Neural progenitor cell (in vitro differentiated cells): Measurements from ENCODE around the gene HPD.

Source experiments
- EZH2 ChIP-seq: fragments of 200-600 bp; sonication (generic); IDR thresholded peaks from 2 replicates; pipeline ENCODE4 v1.6.1; 2017; ENCODE audit warnings: antibody characterized with exemption, mild to moderate bottlenecking, moderate library complexity
- TF ChIP-seq, protein P1 (sequence below): fragments of 200-600 bp; sonication (generic); IDR thresholded peaks from 2 replicates; pipeline ENCODE4 v1.5.1; 2017; ENCODE audit warnings: antibody characterized with exemption, mild to moderate bottlenecking

GRCh38 chr12:121808623-121809022 lies 50.0 kb downstream of the HPD start:
- TF ChIP-seq, protein P1, sequence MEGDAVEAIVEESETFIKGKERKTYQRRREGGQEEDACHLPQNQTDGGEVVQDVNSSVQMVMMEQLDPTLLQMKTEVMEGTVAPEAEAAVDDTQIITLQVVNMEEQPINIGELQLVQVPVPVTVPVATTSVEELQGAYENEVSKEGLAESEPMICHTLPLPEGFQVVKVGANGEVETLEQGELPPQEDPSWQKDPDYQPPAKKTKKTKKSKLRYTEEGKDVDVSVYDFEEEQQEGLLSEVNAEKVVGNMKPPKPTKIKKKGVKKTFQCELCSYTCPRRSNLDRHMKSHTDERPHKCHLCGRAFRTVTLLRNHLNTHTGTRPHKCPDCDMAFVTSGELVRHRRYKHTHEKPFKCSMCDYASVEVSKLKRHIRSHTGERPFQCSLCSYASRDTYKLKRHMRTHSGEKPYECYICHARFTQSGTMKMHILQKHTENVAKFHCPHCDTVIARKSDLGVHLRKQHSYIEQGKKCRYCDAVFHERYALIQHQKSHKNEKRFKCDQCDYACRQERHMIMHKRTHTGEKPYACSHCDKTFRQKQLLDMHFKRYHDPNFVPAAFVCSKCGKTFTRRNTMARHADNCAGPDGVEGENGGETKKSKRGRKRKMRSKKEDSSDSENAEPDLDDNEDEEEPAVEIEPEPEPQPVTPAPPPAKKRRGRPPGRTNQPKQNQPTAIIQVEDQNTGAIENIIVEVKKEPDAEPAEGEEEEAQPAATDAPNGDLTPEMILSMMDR, result no peak
- no peak for TF ChIP-seq EZH2
